ENCODE results near the gene COPG2. TPM values are rescaled to one million over a fixed set of nuclear protein-coding genes. Genes with fewer than 3 reads are reported as not detected.
"Not testable (repeated sequence)": the region's sequence is repeated elsewhere in the genome, so short reads cannot be mapped to it uniquely, and the experiment has no call there.

Gene COPG2
- total RNA-seq, 1 donor from 2014 or later: 20.6 TPM

- no peaks in the 10 kb centered on the region for H3K9me3 ChIP-seq (ENCODE audit: insufficient read depth, low read depth, low read length)
- H2AFZ ChIP-seq (ENCODE audit: low read depth, low read length): no peak overlapping the region
- Mint-ChIP-seq H3K4me3 (ENCODE audit: unreplicated experiment) (no peak overlapping the region), H3K36me3 (ENCODE audit: low read depth, unreplicated experiment) (peaks cover 2% of the 10 kb centered on the region), H3K4me1 (ENCODE audit: low read depth, unreplicated experiment) (peaks cover 7% of the 10 kb centered on the region), H3K27ac (ENCODE audit: unreplicated experiment) (no peak overlapping the region), H3K9me3 (ENCODE audit: unreplicated experiment) (peaks cover 5% of the 10 kb centered on the region), H3K27me3 (ENCODE audit: low read depth, unreplicated experiment) (no peaks in the 10 kb centered on the region)
- TF ChIP-seq CTCF (IDR thresholded peaks at IDR 0.05; ENCODE audit: insufficient read depth, low read depth, low read length) (no peak), EZH2 (IDR thresholded peaks at IDR 0.05; ENCODE audit: insufficient read depth, low read length) (no peak)
- H3K9ac ChIP-seq (ENCODE audit: low read length): no peak overlapping the region
- DNase-seq (ENCODE audit: low read depth): no peak
- no peaks in the 10 kb centered on the region for H3K79me2 ChIP-seq (ENCODE audit: insufficient read depth, low read length)
- H3K4me3 ChIP-seq (ENCODE audit: insufficient read depth, low read depth, low read length): no peak overlapping the region
- FAIRE-seq: no peak
- no peaks in the 10 kb centered on the region for H3K36me3 ChIP-seq (ENCODE audit: insufficient read depth, low read length)
- H3K27me3 ChIP-seq (ENCODE audit: insufficient read depth, low read length): no peaks in the 10 kb centered on the region
- no peak overlapping the region for H3K4me2 ChIP-seq (ENCODE audit: low read length)
- H3K27ac ChIP-seq (ENCODE audit: low read depth, low read length): no peak overlapping the region
- H3K4me1 ChIP-seq (ENCODE audit: insufficient read depth, low read length): no peaks in the 10 kb centered on the region
- no peaks in the 10 kb centered on the region for H4K20me1 ChIP-seq (ENCODE audit: insufficient read depth, low read length)
Observed at GRCh38 chr7:130593033-130593432, 75.5 kb downstream of the COPG2 start.

- not testable (repeated sequence) for H3K27ac ChIP-seq (ENCODE audit: low read depth, low read length); H3K9me3 ChIP-seq (ENCODE audit: insufficient read depth, low read depth, low read length); H3K9ac ChIP-seq (ENCODE audit: low read length); H3K4me2 ChIP-seq (ENCODE audit: low read length); H3K4me1 Mint-ChIP-seq (ENCODE audit: low read depth, unreplicated experiment); H3K27me3 Mint-ChIP-seq (ENCODE audit: low read depth, unreplicated experiment); H3K4me3 Mint-ChIP-seq (ENCODE audit: unreplicated experiment); H3K4me1 ChIP-seq (ENCODE audit: insufficient read depth, low read length); H3K27me3 ChIP-seq (ENCODE audit: insufficient read depth, low read length); H3K36me3 Mint-ChIP-seq (ENCODE audit: low read depth, unreplicated experiment); H3K79me2 ChIP-seq (ENCODE audit: insufficient read depth, low read length); H4K20me1 ChIP-seq (ENCODE audit: insufficient read depth, low read length); FAIRE-seq; H3K27ac Mint-ChIP-seq (ENCODE audit: unreplicated experiment); DNase-seq (ENCODE audit: low read depth); H2AFZ ChIP-seq (ENCODE audit: low read depth, low read length); H3K9me3 Mint-ChIP-seq (ENCODE audit: unreplicated experiment); H3K4me3 ChIP-seq (ENCODE audit: insufficient read depth, low read depth, low read length); H3K36me3 ChIP-seq (ENCODE audit: insufficient read depth, low read length)
Observed at GRCh38 chr7:130591464-130591863, 77.1 kb downstream of the COPG2 start.

- FAIRE-seq; H3K79me2 ChIP-seq (ENCODE audit: insufficient read depth, low read length); H3K9me3 Mint-ChIP-seq (ENCODE audit: unreplicated experiment): not testable (repeated sequence)
Observed at GRCh38 chr7:130585932-130586331, 82.6 kb downstream of the COPG2 start.

GRCh38 chr7:130575110-130575509 lies 93.4 kb downstream of the COPG2 start:
- H3K27me3 ChIP-seq (ENCODE audit: insufficient read depth, low read length); H3K4me1 Mint-ChIP-seq (ENCODE audit: low read depth, unreplicated experiment); H4K20me1 ChIP-seq (ENCODE audit: insufficient read depth, low read length); H3K4me3 Mint-ChIP-seq (ENCODE audit: unreplicated experiment); H3K27ac Mint-ChIP-seq (ENCODE audit: unreplicated experiment); H3K4me2 ChIP-seq (ENCODE audit: low read length); H3K79me2 ChIP-seq (ENCODE audit: insufficient read depth, low read length); H3K36me3 ChIP-seq (ENCODE audit: insufficient read depth, low read length); H3K27me3 Mint-ChIP-seq (ENCODE audit: low read depth, unreplicated experiment); H3K9ac ChIP-seq (ENCODE audit: low read length); H2AFZ ChIP-seq (ENCODE audit: low read depth, low read length); H3K36me3 Mint-ChIP-seq (ENCODE audit: low read depth, unreplicated experiment); DNase-seq (ENCODE audit: low read depth); H3K27ac ChIP-seq (ENCODE audit: low read depth, low read length); H3K9me3 Mint-ChIP-seq (ENCODE audit: unreplicated experiment); H3K4me1 ChIP-seq (ENCODE audit: insufficient read depth, low read length); FAIRE-seq; H3K9me3 ChIP-seq (ENCODE audit: insufficient read depth, low read depth, low read length); H3K4me3 ChIP-seq (ENCODE audit: insufficient read depth, low read depth, low read length): not testable (repeated sequence)

More at GRCh38 chr7:130585932-130586331, 82.6 kb downstream of the COPG2 start:
- not testable (repeated sequence) for H3K9ac ChIP-seq (ENCODE audit: low read length); H3K9me3 ChIP-seq (ENCODE audit: insufficient read depth, low read depth, low read length); H2AFZ ChIP-seq (ENCODE audit: low read depth, low read length); H3K27me3 Mint-ChIP-seq (ENCODE audit: low read depth, unreplicated experiment); H3K4me2 ChIP-seq (ENCODE audit: low read length); DNase-seq (ENCODE audit: low read depth); H3K36me3 Mint-ChIP-seq (ENCODE audit: low read depth, unreplicated experiment); H4K20me1 ChIP-seq (ENCODE audit: insufficient read depth, low read length); H3K27ac Mint-ChIP-seq (ENCODE audit: unreplicated experiment); H3K27ac ChIP-seq (ENCODE audit: low read depth, low read length); H3K4me1 ChIP-seq (ENCODE audit: insufficient read depth, low read length); H3K4me3 ChIP-seq (ENCODE audit: insufficient read depth, low read depth, low read length); H3K4me3 Mint-ChIP-seq (ENCODE audit: unreplicated experiment); H3K4me1 Mint-ChIP-seq (ENCODE audit: low read depth, unreplicated experiment); H3K27me3 ChIP-seq (ENCODE audit: insufficient read depth, low read length); H3K36me3 ChIP-seq (ENCODE audit: insufficient read depth, low read length)

GRCh38 chr7:130570144-130570543 lies 98.4 kb downstream of the COPG2 start:
- FAIRE-seq; H3K36me3 ChIP-seq (ENCODE audit: insufficient read depth, low read length); H3K27ac ChIP-seq (ENCODE audit: low read depth, low read length); H3K36me3 Mint-ChIP-seq (ENCODE audit: low read depth, unreplicated experiment); H3K4me2 ChIP-seq (ENCODE audit: low read length); H3K4me1 ChIP-seq (ENCODE audit: insufficient read depth, low read length); H3K27me3 Mint-ChIP-seq (ENCODE audit: low read depth, unreplicated experiment); H3K27me3 ChIP-seq (ENCODE audit: insufficient read depth, low read length); H3K27ac Mint-ChIP-seq (ENCODE audit: unreplicated experiment); H3K4me1 Mint-ChIP-seq (ENCODE audit: low read depth, unreplicated experiment); H3K79me2 ChIP-seq (ENCODE audit: insufficient read depth, low read length); H2AFZ ChIP-seq (ENCODE audit: low read depth, low read length); H3K9me3 ChIP-seq (ENCODE audit: insufficient read depth, low read depth, low read length); DNase-seq (ENCODE audit: low read depth); H3K4me3 ChIP-seq (ENCODE audit: insufficient read depth, low read depth, low read length); H3K9ac ChIP-seq (ENCODE audit: low read length); H3K4me3 Mint-ChIP-seq (ENCODE audit: unreplicated experiment); H4K20me1 ChIP-seq (ENCODE audit: insufficient read depth, low read length): not testable (repeated sequence)
- H3K9me3 Mint-ChIP-seq (ENCODE audit: unreplicated experiment): peaks cover 19% of the 10 kb centered on the region
